ENCODE results near the gene OR8U1.
"Not testable (repeated sequence)": the region's sequence is repeated elsewhere in the genome, so short reads cannot be mapped to it uniquely, and the experiment has no call there.

Gene OR8U1

GRCh38 chr11:56375324-56375723 lies at the start of gene OR8U1:
Gene OR8U1, plus strand, starts transcription at chr11:56375624. Its CDS starts 0 bp downstream, at chr11:56375624.
- no peak for DNase-seq (ENCODE audit: low spot score)

GRCh38 chr11:56331861-56332491 lies 43.4 kb upstream of the OR8U1 start:
- DNase-seq (ENCODE audit: low spot score): no peak

- peak; percentile 53 for DNase-seq (ENCODE audit: low spot score)
Measured at GRCh38 chr11:56333156-56333555, 42.3 kb upstream of the OR8U1 start.

GRCh38 chr11:56340289-56340688 lies 35.1 kb upstream of the OR8U1 start:
- DNase-seq (ENCODE audit: low spot score): no peak

- DNase-seq (ENCODE audit: low spot score): no peak
Measured at GRCh38 chr11:56345739-56346138, 29.7 kb upstream of the OR8U1 start, which contains the start of gene OR8K1. Gene OR8K1, plus strand, starts transcription at chr11:56346039. Its CDS starts 0 bp downstream, at chr11:56346039.

- no peak for DNase-seq (ENCODE audit: low spot score)
Measured at GRCh38 chr11:56353991-56354390, 21.4 kb upstream of the OR8U1 start, which contains the start of gene OR8J1. Gene OR8J1, plus strand, starts transcription at chr11:56354291. Its CDS starts 5,956 bp downstream, at chr11:56360247.

- DNase-seq (ENCODE audit: low spot score): no peak
Measured at GRCh38 chr11:56380120-56380519, 4.7 kb downstream of the OR8U1 start.

- no peak for DNase-seq (ENCODE audit: low spot score)
Measured at GRCh38 chr11:56394381-56394780, 19.0 kb downstream of the OR8U1 start.

GRCh38 chr11:56396047-56396446 lies 20.6 kb downstream of the OR8U1 start:
- no peak for DNase-seq (ENCODE audit: low spot score)

- DNase-seq (ENCODE audit: low spot score): not testable (repeated sequence)
Measured at GRCh38 chr11:56401858-56402461, 26.5 kb downstream of the OR8U1 start.

GRCh38 chr11:56404393-56404792 lies 29.0 kb downstream of the OR8U1 start:
- DNase-seq (ENCODE audit: low spot score): peak; percentile 72

GRCh38 chr11:56410801-56411200 lies 35.4 kb downstream of the OR8U1 start:
- DNase-seq (ENCODE audit: low spot score): no peak

- no peak for DNase-seq (ENCODE audit: low spot score)
Measured at GRCh38 chr11:56412396-56412795, 37.0 kb downstream of the OR8U1 start, which contains the start of gene OR5AL1. Gene OR5AL1, plus strand, starts transcription at chr11:56412696.

Data from COLO829 (cell line).